ENCODE results near the gene ISM1. TPM values are rescaled to one million over a fixed set of nuclear protein-coding genes. Genes with fewer than 3 reads are reported as not detected.

Gene ISM1
- polyA plus RNA-seq, 1 donor: 0.81 TPM

GRCh38 chr20:13325796-13326340 is 104.8 kb downstream of the ISM1 start:
- H3K36me3 ChIP-seq (ENCODE audit: control insufficient read depth, insufficient read depth, low read length): no peaks in the 10 kb centered on the region
- no peak overlapping the region for H3K4me3 ChIP-seq (ENCODE audit: low read length)
- no peaks in the 10 kb centered on the region for H3K27me3 ChIP-seq (ENCODE audit: control insufficient read depth, insufficient read depth, low read length)
- no peak overlapping the region for H3K27ac ChIP-seq (ENCODE audit: low read length)
- no peaks in the 10 kb centered on the region for H3K9me3 ChIP-seq (ENCODE audit: control insufficient read depth, low read depth, low read length)
- 100% methylated on average over 3 of the region's 5 CpGs for WGBS (ENCODE audit: insufficient coverage, low lambda C conversion rate)
- no peaks in the 10 kb centered on the region for H3K4me1 ChIP-seq (ENCODE audit: control insufficient read depth, insufficient read depth, low read length)
- DNase-seq: no peak

- Histone ChIP-seq H3K27me3 (ENCODE audit: control insufficient read depth, insufficient read depth, low read length) (no peaks in the 10 kb centered on the region), H3K4me3 (ENCODE audit: low read length) (no peak overlapping the region), H3K4me1 (ENCODE audit: control insufficient read depth, insufficient read depth, low read length) (no peaks in the 10 kb centered on the region), H3K27ac (ENCODE audit: low read length) (no peak overlapping the region), H3K36me3 (ENCODE audit: control insufficient read depth, insufficient read depth, low read length) (no peaks in the 10 kb centered on the region), H3K9me3 (ENCODE audit: control insufficient read depth, low read depth, low read length) (no peaks in the 10 kb centered on the region)
- WGBS (ENCODE audit: insufficient coverage, low lambda C conversion rate): no CpG with 5 or more reads among the region's 1 CpG
- no peak for DNase-seq
Measured at GRCh38 chr20:13331536-13331935, 110.5 kb downstream of the ISM1 start.

- H3K36me3 ChIP-seq (ENCODE audit: control insufficient read depth, insufficient read depth, low read length): no peaks in the 10 kb centered on the region
- H3K9me3 ChIP-seq (ENCODE audit: control insufficient read depth, low read depth, low read length): no peaks in the 10 kb centered on the region
- peaks cover 9% of the 10 kb centered on the region for H3K4me1 ChIP-seq (ENCODE audit: control insufficient read depth, insufficient read depth, low read length)
- WGBS (ENCODE audit: insufficient coverage, low lambda C conversion rate): no CpG with 5 or more reads among the region's 2 CpGs
- no peak overlapping the region for H3K27ac ChIP-seq (ENCODE audit: low read length)
- no peaks in the 10 kb centered on the region for H3K27me3 ChIP-seq (ENCODE audit: control insufficient read depth, insufficient read depth, low read length)
- no peak for DNase-seq
- no peak overlapping the region for H3K4me3 ChIP-seq (ENCODE audit: low read length)
Measured at GRCh38 chr20:13333036-13333435, 112.0 kb downstream of the ISM1 start.

GRCh38 chr20:13333793-13334192 is 112.7 kb downstream of the ISM1 start:
- Histone ChIP-seq H3K27ac (ENCODE audit: low read length) (no peak overlapping the region), H3K4me1 (ENCODE audit: control insufficient read depth, insufficient read depth, low read length) (peaks cover 11% of the 10 kb centered on the region), H3K36me3 (ENCODE audit: control insufficient read depth, insufficient read depth, low read length) (no peaks in the 10 kb centered on the region), H3K4me3 (ENCODE audit: low read length) (no peak overlapping the region), H3K9me3 (ENCODE audit: control insufficient read depth, low read depth, low read length) (no peaks in the 10 kb centered on the region), H3K27me3 (ENCODE audit: control insufficient read depth, insufficient read depth, low read length) (no peaks in the 10 kb centered on the region)
- 57% methylated on average over 1 of the region's 3 CpGs for WGBS (ENCODE audit: insufficient coverage, low lambda C conversion rate)
- peak in 1 of 2 donors; percentile 24 for DNase-seq

- Histone ChIP-seq H3K27ac (ENCODE audit: low read length) (peak overlapping the region; percentile 38), H3K4me3 (ENCODE audit: low read length) (no peak overlapping the region), H3K4me1 (ENCODE audit: control insufficient read depth, insufficient read depth, low read length) (peaks cover 23% of the 10 kb centered on the region), H3K36me3 (ENCODE audit: control insufficient read depth, insufficient read depth, low read length) (no peaks in the 10 kb centered on the region), H3K27me3 (ENCODE audit: control insufficient read depth, insufficient read depth, low read length) (no peaks in the 10 kb centered on the region), H3K9me3 (ENCODE audit: control insufficient read depth, low read depth, low read length) (no peaks in the 10 kb centered on the region)
- DNase-seq: peak in 1 of 2 donors; percentile 34
- WGBS (ENCODE audit: insufficient coverage, low lambda C conversion rate): no CpG with 5 or more reads among the region's 4 CpGs
Measured at GRCh38 chr20:13336308-13337089, 115.4 kb downstream of the ISM1 start.

GRCh38 chr20:13337090-13337784 is 116.2 kb downstream of the ISM1 start:
- H3K27ac ChIP-seq (ENCODE audit: low read length): peak overlapping the region; percentile 38
- H3K4me1 ChIP-seq (ENCODE audit: control insufficient read depth, insufficient read depth, low read length): peaks cover 27% of the 10 kb centered on the region
- peak in 1 of 2 donors; percentile 35 for DNase-seq
- 80% methylated on average over 1 of the region's 6 CpGs for WGBS (ENCODE audit: insufficient coverage, low lambda C conversion rate)
- H3K36me3 ChIP-seq (ENCODE audit: control insufficient read depth, insufficient read depth, low read length): no peaks in the 10 kb centered on the region
- H3K4me3 ChIP-seq (ENCODE audit: low read length): no peak overlapping the region
- H3K9me3 ChIP-seq (ENCODE audit: control insufficient read depth, low read depth, low read length): no peaks in the 10 kb centered on the region
- H3K27me3 ChIP-seq (ENCODE audit: control insufficient read depth, insufficient read depth, low read length): no peaks in the 10 kb centered on the region

GRCh38 chr20:13338097-13338661 is 117.1 kb downstream of the ISM1 start:
- WGBS (ENCODE audit: insufficient coverage, low lambda C conversion rate): no CpG with 5 or more reads among the region's 2 CpGs
- Histone ChIP-seq H3K27ac (ENCODE audit: low read length) (no peak overlapping the region), H3K9me3 (ENCODE audit: control insufficient read depth, low read depth, low read length) (no peaks in the 10 kb centered on the region), H3K36me3 (ENCODE audit: control insufficient read depth, insufficient read depth, low read length) (no peaks in the 10 kb centered on the region), H3K4me3 (ENCODE audit: low read length) (no peak overlapping the region), H3K27me3 (ENCODE audit: control insufficient read depth, insufficient read depth, low read length) (no peaks in the 10 kb centered on the region), H3K4me1 (ENCODE audit: control insufficient read depth, insufficient read depth, low read length) (peaks cover 27% of the 10 kb centered on the region)
- DNase-seq: no peak

GRCh38 chr20:13338999-13339411 is 117.9 kb downstream of the ISM1 start:
- Histone ChIP-seq H3K27me3 (ENCODE audit: control insufficient read depth, insufficient read depth, low read length) (no peaks in the 10 kb centered on the region), H3K4me3 (ENCODE audit: low read length) (no peak overlapping the region), H3K4me1 (ENCODE audit: control insufficient read depth, insufficient read depth, low read length) (peaks cover 27% of the 10 kb centered on the region), H3K27ac (ENCODE audit: low read length) (peak overlapping the region; percentile 58), H3K9me3 (ENCODE audit: control insufficient read depth, low read depth, low read length) (no peaks in the 10 kb centered on the region), H3K36me3 (ENCODE audit: control insufficient read depth, insufficient read depth, low read length) (no peaks in the 10 kb centered on the region)
- WGBS (ENCODE audit: insufficient coverage, low lambda C conversion rate): 33% methylated on average over 1 of the region's 3 CpGs
- DNase-seq: peak; percentile 83 to 86

- DNase-seq: no peak
- no peak overlapping the region for H3K27ac ChIP-seq (ENCODE audit: low read length)
- no peaks in the 10 kb centered on the region for H3K27me3 ChIP-seq (ENCODE audit: control insufficient read depth, insufficient read depth, low read length)
- no peaks in the 10 kb centered on the region for H3K9me3 ChIP-seq (ENCODE audit: control insufficient read depth, low read depth, low read length)
- no peaks in the 10 kb centered on the region for H3K36me3 ChIP-seq (ENCODE audit: control insufficient read depth, insufficient read depth, low read length)
- WGBS (ENCODE audit: insufficient coverage, low lambda C conversion rate): 60% methylated on average over 2 of the region's 2 CpGs
- peaks cover 27% of the 10 kb centered on the region for H3K4me1 ChIP-seq (ENCODE audit: control insufficient read depth, insufficient read depth, low read length)
- no peak overlapping the region for H3K4me3 ChIP-seq (ENCODE audit: low read length)
Measured at GRCh38 chr20:13340088-13340487, 119.0 kb downstream of the ISM1 start.

GRCh38 chr20:13341737-13342393 is 120.8 kb downstream of the ISM1 start:
- Histone ChIP-seq H3K27ac (ENCODE audit: low read length) (no peak overlapping the region), H3K36me3 (ENCODE audit: control insufficient read depth, insufficient read depth, low read length) (no peaks in the 10 kb centered on the region), H3K9me3 (ENCODE audit: control insufficient read depth, low read depth, low read length) (no peaks in the 10 kb centered on the region), H3K27me3 (ENCODE audit: control insufficient read depth, insufficient read depth, low read length) (no peaks in the 10 kb centered on the region), H3K4me1 (ENCODE audit: control insufficient read depth, insufficient read depth, low read length) (peaks cover 26% of the 10 kb centered on the region), H3K4me3 (ENCODE audit: low read length) (no peak overlapping the region)
- WGBS (ENCODE audit: insufficient coverage, low lambda C conversion rate): 75% methylated on average over 2 of the region's 9 CpGs
- DNase-seq: no peak

All from large intestine (tissue), 3 donors.